CD4-positive, alpha-beta memory T cell (primary cell): ENCODE data around the gene ST3GAL3. TPM values are rescaled to one million over a fixed set of nuclear protein-coding genes. Genes with fewer than 3 reads are reported as not detected.

Source experiments
- CTCF ChIA-PET: fragments of 350-600 bp; sonication (Branson Sonifier 250); formaldehyde crosslinking; loops from one replicate; lab custom pipeline; 2021; ENCODE audit warnings: inconsistent platforms; ENCODE audit not compliant: partially characterized antibody; lab: Charles Lee
- POLR2A ChIA-PET: fragments of 350-600 bp; sonication (Branson Sonifier 250); formaldehyde crosslinking; loops from one replicate; lab custom pipeline; 2021; ENCODE audit not compliant: partially characterized antibody; lab: Charles Lee
- DNase-seq, 5 donors: peaks; one replicate each; pipeline versions ENCODE4 v3.0.0 to v3.0.0-alpha.2; 2020 to 2022; ENCODE audit warnings: mixed read lengths in 1 of 5
- H3K27ac ChIP-seq: one replicate; pipeline ENCODE4 v1.7.0; 2013; ENCODE audit warnings: low read depth, low read length
- H3K27me3 ChIP-seq: 2 replicates; pipeline ENCODE4 v1.7.0; 2013; ENCODE audit warnings: mild to moderate bottlenecking, low read length, moderate library complexity; ENCODE audit not compliant: insufficient read depth
- H3K36me3 ChIP-seq: 2 replicates; pipeline ENCODE4 v1.7.0; 2013; ENCODE audit warnings: mild to moderate bottlenecking, low read length, moderate library complexity; ENCODE audit not compliant: insufficient read depth
- H3K4me1 ChIP-seq: 2 replicates; pipeline ENCODE4 v1.7.0; 2013; ENCODE audit warnings: mild to moderate bottlenecking, low read length, moderate library complexity; ENCODE audit not compliant: insufficient read depth
- H3K4me3 ChIP-seq, 2 donors: one replicate each; pipeline ENCODE4 v1.7.0; 2013; ENCODE audit warnings: low read length in 2 of 2, mild to moderate bottlenecking in 1 of 2
- H3K9me3 ChIP-seq, 2 donors: one replicate each; pipeline ENCODE4 v1.7.0; 2013; ENCODE audit warnings: low read length in 2 of 2, control low read depth in 1 of 2; ENCODE audit not compliant: control insufficient read depth in 1 of 2
- H3K27ac Mint-ChIP-seq, 7 donors: one replicate each; pipeline ENCODE4 v1.8.0; 2020 to 2021; ENCODE audit warnings: mixed read lengths in 7 of 7, mild to moderate bottlenecking in 6 of 7, inconsistent platforms in 3 of 7, moderate library complexity in 3 of 7
- H3K27me3 Mint-ChIP-seq, 2 donors: one replicate each; pipeline ENCODE4 v1.8.0; 2020 to 2021; ENCODE audit warnings: mixed read lengths in 2 of 2
- H3K36me3 Mint-ChIP-seq, 2 donors: one replicate each; pipeline ENCODE4 v1.8.0; 2020 to 2021; ENCODE audit warnings: mixed read lengths in 2 of 2, inconsistent platforms in 1 of 2, mild to moderate bottlenecking in 1 of 2
- H3K4me1 Mint-ChIP-seq, 4 donors: one replicate each; pipeline ENCODE4 v1.8.0; 2020 to 2021; ENCODE audit warnings: mixed read lengths in 4 of 4, mild to moderate bottlenecking in 1 of 4
- H3K4me3 Mint-ChIP-seq, 8 donors: one replicate each; pipeline ENCODE4 v1.8.0; 2020 to 2021; ENCODE audit warnings: mixed read lengths in 8 of 8, mild to moderate bottlenecking in 7 of 8, moderate library complexity in 6 of 8, inconsistent platforms in 3 of 8
- H3K9me3 Mint-ChIP-seq, 8 donors: one replicate each; pipeline ENCODE4 v1.8.0; 2020 to 2021; ENCODE audit warnings: mixed read lengths in 8 of 8, mild to moderate bottlenecking in 5 of 8, inconsistent platforms in 3 of 8, moderate library complexity in 1 of 8
- intact Hi-C: fragments of 100-400 bp; cut with micrococcal nuclease; formaldehyde crosslinking; loops from one replicate; pipeline ENCODE4 v1.15.1; 2023
- polyA plus RNA-seq, 2 donors: library from polyadenylated mRNA; unstranded; fragments of 300-500 nt; fragmentation: Illumina TruSeq; gene quantifications; one replicate each; pipeline ENCODE4 v1.2.3, GENCODE V29; 2021
- total RNA-seq, 2 experiments: library from RNA; stranded (reverse); gene quantifications; one replicate each; pipeline ENCODE4 v1.2.3, GENCODE V29; 2021

The ST3GAL3 gene
- total and polyA plus RNA-seq, 4 experiments from 2014 or later: 6.1 to 29.6 (median 16.3) TPM

DNA sequence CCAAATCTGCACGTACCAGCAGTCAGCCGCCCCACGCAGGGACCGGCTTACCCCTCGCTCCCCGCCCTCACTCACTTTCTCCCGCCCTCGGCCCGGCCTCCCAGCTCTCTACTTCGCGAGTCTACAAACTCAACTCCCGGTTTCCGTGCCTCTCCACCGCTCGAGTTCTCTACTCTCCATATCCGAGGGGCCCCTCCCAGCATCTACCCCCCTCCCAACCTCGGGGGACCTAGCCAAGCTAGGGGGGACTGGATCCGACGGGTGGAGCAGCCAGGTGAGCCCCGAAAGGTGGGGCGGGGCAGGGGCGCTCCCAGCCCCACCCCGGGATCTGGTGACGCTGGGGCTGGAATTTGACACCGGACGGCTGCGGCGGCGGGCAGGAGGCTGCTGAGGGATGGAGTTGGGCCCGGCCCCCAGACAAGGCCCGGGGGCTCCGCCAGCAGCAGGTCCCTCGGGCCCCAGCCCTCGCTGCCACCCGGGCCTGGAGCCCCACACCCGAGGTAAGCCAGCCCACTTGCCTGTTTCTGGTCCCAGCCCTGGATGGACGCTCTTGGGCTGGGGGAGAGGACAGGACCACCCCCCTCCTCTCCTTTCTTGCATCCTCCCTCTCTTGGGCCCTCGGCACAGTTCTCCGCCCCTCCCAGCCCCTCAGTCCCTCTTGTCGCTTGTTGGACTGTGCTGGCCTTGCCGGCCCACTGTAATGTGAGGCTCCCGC is 226.2 kb downstream of the ST3GAL3 start, which contains the start of gene ARTN:
TSS of gene ARTN (plus strand) at position 416 of the 715 bp plus-strand sequence. CDS start 1,856 bp downstream, outside the sequence.
- intact Hi-C loops: loop anchor here (5.0 kb wide), 2 partner anchors 104 to 706 kb away; no protein-coding TSS in a partner anchor
- peaks cover 5% of the 10 kb centered on the region in 2 donors for H3K36me3 Mint-ChIP-seq
- no peak for DNase-seq
- no peaks in the 10 kb centered on the region for H3K9me3 Mint-ChIP-seq
- peaks cover 3 to 24% (median 4%) of the 10 kb centered on the region in 4 donors for H3K4me1 Mint-ChIP-seq
- H3K27ac ChIP-seq: no peak within 1 kb of the TSS
- H3K4me1 ChIP-seq: peaks cover 8% of the 10 kb centered on the region
- peaks cover 23% of the 10 kb centered on the region for H3K27me3 ChIP-seq
- H3K4me3 ChIP-seq: no peak within 1 kb of the TSS
- peaks cover 16 to 21% of the 10 kb centered on the region in 2 donors for H3K27me3 Mint-ChIP-seq
- CTCF ChIA-PET: interaction anchor here (0.8 to 5.4 kb wide), 12 partner anchors 8 to 404 kb away, joined by 3 to 91 read pairs (median 8); partner anchors contain the start of gene IPO13
- POLR2A ChIA-PET: interaction anchor here (1.1 to 1.4 kb wide), 4 partner anchors 10 to 97 kb away, joined by 3 to 4 read pairs (median 4); partner anchors contain the start of genes ATP6V0B and IPO13
- no peaks in the 10 kb centered on the region for H3K9me3 ChIP-seq
- no peaks in the 10 kb centered on the region for H3K36me3 ChIP-seq
- peak within 1 kb of the TSS in 3 of 7 donors; percentile 13 to 56 (median 43) for H3K27ac Mint-ChIP-seq
- H3K4me3 Mint-ChIP-seq: peak within 1 kb of the TSS in 7 of 8 donors; percentile 0 to 56 (median 17)

DNA sequence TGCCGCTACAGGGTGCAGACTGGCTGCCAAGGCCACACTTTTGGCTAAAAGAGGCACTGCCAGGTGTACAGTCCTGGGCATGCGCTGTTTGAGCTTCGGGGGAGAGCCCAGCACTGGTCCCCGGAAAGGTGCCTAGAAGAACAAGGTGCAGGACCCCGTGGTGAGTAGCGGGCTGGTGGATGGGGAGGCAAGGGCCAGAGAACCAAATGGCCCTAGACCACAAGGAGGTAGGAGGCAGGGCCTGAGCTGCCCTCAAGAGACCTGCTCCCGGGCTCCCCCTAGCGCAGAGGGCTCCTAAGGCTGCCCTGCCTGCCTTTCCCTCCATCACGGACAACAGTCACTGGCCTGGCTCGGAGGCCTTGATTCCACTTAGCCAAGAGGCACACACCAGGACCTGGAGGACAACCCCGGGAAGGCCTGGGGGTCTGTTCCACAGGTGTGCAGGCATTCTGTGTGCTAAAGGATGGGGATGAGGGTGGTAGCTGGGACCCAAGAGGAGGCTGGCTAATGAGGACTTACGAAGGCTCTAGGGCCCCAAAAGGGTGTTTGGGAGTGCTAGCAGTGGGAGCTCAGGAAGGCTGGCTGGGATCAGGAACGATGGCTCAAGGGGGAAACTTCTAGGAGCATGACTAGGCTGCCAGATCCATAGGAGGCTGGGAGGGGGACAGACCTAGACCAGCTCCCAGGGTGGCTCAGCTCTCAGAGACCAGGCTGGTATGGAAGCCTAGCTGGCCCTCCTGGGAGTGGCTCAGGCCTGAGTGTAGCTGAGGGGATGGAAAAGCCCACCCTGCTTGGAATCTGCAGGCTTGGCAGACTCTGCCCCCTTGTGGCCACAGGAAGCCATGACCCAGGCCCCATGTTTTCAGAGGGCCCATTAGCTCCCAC is 227.0 kb downstream of the ST3GAL3 start:
- Histone ChIP-seq H3K4me3 (no peak overlapping the region), H3K4me1 (peaks cover 8% of the 10 kb centered on the region), H3K27me3 (peaks cover 23% of the 10 kb centered on the region), H3K27ac (no peak overlapping the region), H3K9me3 (no peaks in the 10 kb centered on the region), H3K36me3 (no peaks in the 10 kb centered on the region)
- peaks cover 16 to 21% of the 10 kb centered on the region in 2 donors for H3K27me3 Mint-ChIP-seq
- H3K36me3 Mint-ChIP-seq: peaks cover 5% of the 10 kb centered on the region in 2 donors
- intact Hi-C loops: loop anchor here (5.0 kb wide), 2 partner anchors 103 to 707 kb away; no protein-coding TSS in a partner anchor
- H3K27ac Mint-ChIP-seq: peak overlapping the region in 2 of 7 donors; percentile 43 to 56
- H3K4me1 Mint-ChIP-seq: peaks cover 3 to 25% (median 4%) of the 10 kb centered on the region in 4 donors
- H3K4me3 Mint-ChIP-seq: peak overlapping the region in 4 of 8 donors; percentile 0 to 56 (median 34)
- DNase-seq: peak in 4 of 5 donors; percentile 23 to 35 (median 32)
- ChIA-PET CTCF (interaction anchor here (0.6 to 5.4 kb wide), 28 partner anchors 9 to 707 kb away, joined by 3 to 91 read pairs (median 5); partner anchors contain the start of genes IPO13 and KDM4A), POLR2A (interaction anchor here (0.8 to 1.4 kb wide), 5 partner anchors 9 to 407 kb away, joined by 3 to 4 read pairs (median 4); partner anchors contain the start of gene ATP6V0B)
- H3K9me3 Mint-ChIP-seq: no peaks in the 10 kb centered on the region

DNA sequence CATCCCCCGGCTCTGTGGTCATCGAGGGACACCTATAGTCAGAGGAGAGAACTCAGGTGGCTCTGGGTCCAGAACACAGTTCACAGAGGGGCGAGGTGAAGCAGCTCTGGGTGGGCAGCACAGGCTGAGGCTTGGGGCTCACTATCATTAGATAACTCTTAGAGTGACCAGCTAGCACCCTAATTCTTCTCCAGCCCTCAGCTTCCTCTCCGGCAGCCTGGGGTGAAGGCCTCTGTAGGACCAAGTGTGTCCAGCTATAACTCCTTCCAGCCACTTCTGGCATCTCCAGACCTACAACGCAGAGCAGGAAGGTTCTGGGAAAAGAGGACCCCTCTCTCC is 227.6 kb downstream of the ST3GAL3 start:
- Histone ChIP-seq H3K27ac (no peak overlapping the region), H3K4me3 (no peak overlapping the region), H3K36me3 (no peaks in the 10 kb centered on the region), H3K9me3 (no peaks in the 10 kb centered on the region), H3K4me1 (peaks cover 8% of the 10 kb centered on the region), H3K27me3 (peaks cover 23% of the 10 kb centered on the region)
- H3K27me3 Mint-ChIP-seq: peaks cover 16 to 21% of the 10 kb centered on the region in 2 donors
- CTCF ChIA-PET: interaction anchor here (0.6 to 5.4 kb wide), 27 partner anchors 9 to 708 kb away, joined by 3 to 91 read pairs (median 5); partner anchors contain the start of genes IPO13 and KDM4A
- peaks cover 4 to 30% (median 8%) of the 10 kb centered on the region in 4 donors for H3K4me1 Mint-ChIP-seq
- no peak overlapping the region for H3K27ac Mint-ChIP-seq
- DNase-seq: no peak
- H3K36me3 Mint-ChIP-seq: peaks cover 2 to 7% of the 10 kb centered on the region in 2 donors
- H3K4me3 Mint-ChIP-seq: peak overlapping the region in 1 of 8 donors; percentile 20
- intact Hi-C loops: loop anchor here (5.0 kb wide), 2 partner anchors 102 to 708 kb away; no protein-coding TSS in a partner anchor
- POLR2A ChIA-PET: interaction anchor here (0.8 to 1.4 kb wide), 5 partner anchors 8 to 408 kb away, joined by 3 to 4 read pairs (median 4); partner anchors contain the start of gene ATP6V0B
- no peaks in the 10 kb centered on the region for H3K9me3 Mint-ChIP-seq

DNA sequence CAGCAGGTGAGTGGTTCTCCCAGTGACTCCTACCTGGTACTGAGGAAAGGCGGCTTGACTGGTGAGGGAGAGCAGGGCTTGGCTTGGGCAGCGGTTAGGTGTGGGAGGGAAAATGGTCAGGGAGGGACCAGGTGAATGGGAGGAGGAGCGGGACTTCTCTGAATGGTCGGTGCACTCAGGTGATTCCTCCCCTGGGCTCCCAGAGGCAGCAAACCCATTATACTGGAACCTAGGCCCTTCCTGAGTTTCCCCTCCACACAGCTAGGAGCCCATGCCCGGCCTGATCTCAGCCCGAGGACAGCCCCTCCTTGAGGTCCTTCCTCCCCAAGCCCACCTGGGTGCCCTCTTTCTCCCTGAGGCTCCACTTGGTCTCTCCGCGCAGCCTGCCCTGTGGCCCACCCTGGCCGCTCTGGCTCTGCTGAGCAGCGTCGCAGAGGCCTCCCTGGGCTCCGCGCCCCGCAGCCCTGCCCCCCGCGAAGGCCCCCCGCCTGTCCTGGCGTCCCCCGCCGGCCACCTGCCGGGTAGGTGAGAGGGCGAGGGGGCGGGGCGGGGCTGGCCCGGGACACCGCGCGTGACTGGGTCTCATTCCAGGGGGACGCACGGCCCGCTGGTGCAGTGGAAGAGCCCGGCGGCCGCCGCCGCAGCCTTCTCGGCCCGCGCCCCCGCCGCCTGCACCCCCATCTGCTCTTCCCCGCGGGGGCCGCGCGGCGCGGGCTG is 228.5 kb downstream of the ST3GAL3 start:
- no peaks in the 10 kb centered on the region for H3K9me3 Mint-ChIP-seq
- Histone ChIP-seq H3K36me3 (no peaks in the 10 kb centered on the region), H3K4me3 (no peak overlapping the region), H3K27me3 (peaks cover 23% of the 10 kb centered on the region), H3K9me3 (no peaks in the 10 kb centered on the region), H3K27ac (no peak overlapping the region), H3K4me1 (peaks cover 8% of the 10 kb centered on the region)
- peaks cover 2 to 9% of the 10 kb centered on the region in 2 donors for H3K36me3 Mint-ChIP-seq
- H3K4me1 Mint-ChIP-seq: peaks cover 4 to 30% (median 8%) of the 10 kb centered on the region in 4 donors
- peaks cover 16 to 21% of the 10 kb centered on the region in 2 donors for H3K27me3 Mint-ChIP-seq
- peak overlapping the region in 4 of 8 donors; percentile 12 to 64 (median 36) for H3K4me3 Mint-ChIP-seq
- CTCF ChIA-PET: interaction anchor here (0.8 to 5.4 kb wide), 15 partner anchors 10 to 709 kb away, joined by 3 to 91 read pairs (median 8); partner anchors contain the start of genes IPO13 and KDM4A
- no peak for DNase-seq
- intact Hi-C loops: no loop called here
- POLR2A ChIA-PET: interaction anchor here (1.4 kb wide), 1 partner anchor 408 kb away, joined by 3 read pairs; no protein-coding TSS in a partner anchor
- H3K27ac Mint-ChIP-seq: no peak overlapping the region

DNA sequence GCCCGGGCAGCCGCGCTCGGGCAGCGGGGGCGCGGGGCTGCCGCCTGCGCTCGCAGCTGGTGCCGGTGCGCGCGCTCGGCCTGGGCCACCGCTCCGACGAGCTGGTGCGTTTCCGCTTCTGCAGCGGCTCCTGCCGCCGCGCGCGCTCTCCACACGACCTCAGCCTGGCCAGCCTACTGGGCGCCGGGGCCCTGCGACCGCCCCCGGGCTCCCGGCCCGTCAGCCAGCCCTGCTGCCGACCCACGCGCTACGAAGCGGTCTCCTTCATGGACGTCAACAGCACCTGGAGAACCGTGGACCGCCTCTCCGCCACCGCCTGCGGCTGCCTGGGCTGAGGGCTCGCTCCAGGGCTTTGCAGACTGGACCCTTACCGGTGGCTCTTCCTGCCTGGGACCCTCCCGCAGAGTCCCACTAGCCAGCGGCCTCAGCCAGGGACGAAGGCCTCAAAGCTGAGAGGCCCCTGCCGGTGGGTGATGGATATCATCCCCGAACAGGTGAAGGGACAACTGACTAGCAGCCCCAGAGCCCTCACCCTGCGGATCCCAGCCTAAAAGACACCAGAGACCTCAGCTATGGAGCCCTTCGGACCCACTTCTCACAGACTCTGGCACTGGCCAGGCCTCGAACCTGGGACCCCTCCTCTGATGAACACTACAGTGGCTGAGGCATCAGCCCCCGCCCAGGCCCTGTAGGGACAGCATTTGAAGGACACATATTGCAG is 229.3 kb downstream of the ST3GAL3 start:
- Histone ChIP-seq H3K27ac (no peak overlapping the region), H3K36me3 (no peaks in the 10 kb centered on the region), H3K4me1 (peaks cover 8% of the 10 kb centered on the region), H3K27me3 (peaks cover 23% of the 10 kb centered on the region), H3K4me3 (no peak overlapping the region), H3K9me3 (no peaks in the 10 kb centered on the region)
- DNase-seq: no peak
- peak overlapping the region in 4 of 8 donors; percentile 36 to 56 (median 46) for H3K4me3 Mint-ChIP-seq
- H3K36me3 Mint-ChIP-seq: peaks cover 2 to 9% of the 10 kb centered on the region in 2 donors
- H3K27ac Mint-ChIP-seq: no peak overlapping the region
- ChIA-PET POLR2A (no interaction called here), CTCF (interaction anchor here (1.0 to 5.4 kb wide), 3 partner anchors 10 to 172 kb away, joined by 3 to 91 read pairs (median 83); partner anchors contain the start of gene IPO13)
- H3K4me1 Mint-ChIP-seq: peaks cover 4 to 30% (median 8%) of the 10 kb centered on the region in 4 donors
- H3K27me3 Mint-ChIP-seq: peaks cover 16 to 21% of the 10 kb centered on the region in 2 donors
- intact Hi-C loops: no loop called here
- H3K9me3 Mint-ChIP-seq: no peaks in the 10 kb centered on the region
